ENCODE results near the gene MSRB3. TPM values are rescaled to one million over a fixed set of nuclear protein-coding genes. Genes with fewer than 3 reads are reported as not detected.
"Not testable (repeated sequence)": the region's sequence is repeated elsewhere in the genome, so short reads cannot be mapped to it uniquely, and the experiment has no call there.

MSRB3 gene
- total RNA-seq, 1 donor from 2014 or later, result 61.3 TPM

DNA sequence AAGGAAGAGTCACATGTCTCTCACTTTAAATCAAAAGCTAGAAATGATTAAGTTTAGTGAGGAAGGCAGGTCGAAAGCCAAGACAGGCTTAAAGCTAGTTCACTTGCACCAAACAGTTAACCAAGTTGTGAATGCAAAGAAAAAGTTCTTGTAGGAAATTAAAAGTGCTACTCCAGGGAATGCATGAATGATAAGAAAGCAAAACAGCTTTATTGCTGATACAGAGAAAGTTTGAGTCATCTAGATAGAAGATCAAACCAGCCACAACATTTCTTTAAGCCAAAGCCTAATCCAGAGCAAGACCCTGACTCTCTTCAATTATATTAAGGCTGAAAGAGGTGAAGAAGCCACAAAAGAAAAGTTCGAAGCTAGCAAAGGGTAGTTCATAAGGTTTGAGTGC, 193.6 kb downstream of the MSRB3 start:
- Histone ChIP-seq H3K36me3 (no peaks in the 10 kb centered on the region), H3K4me1 (no peaks in the 10 kb centered on the region), H3K27ac (no peak overlapping the region), H3K9me3 (no peaks in the 10 kb centered on the region), H3K4me3 (no peak overlapping the region), H3K27me3 (no peaks in the 10 kb centered on the region)
- intact Hi-C loops (cut with DNase I), result no loop called here
- DNase-seq (no peak), ATAC-seq (no peak)
- TF ChIP-seq CTCF (IDR thresholded peaks at IDR 0.05), result no peak

GRCh38 chr12:65474831-65475230, 196.3 kb downstream of the MSRB3 start:
- intact Hi-C loops (cut with DNase I), result no loop called here
- Histone ChIP-seq H3K27me3 (no peaks in the 10 kb centered on the region), H3K4me1 (no peaks in the 10 kb centered on the region), H3K9me3 (no peaks in the 10 kb centered on the region), H3K27ac (no peak overlapping the region), H3K4me3 (no peak overlapping the region), H3K36me3 (no peaks in the 10 kb centered on the region)
- no peak for TF ChIP-seq CTCF (IDR thresholded peaks at IDR 0.05)
- ATAC-seq, result no peak
- DNase-seq, result no peak

DNA sequence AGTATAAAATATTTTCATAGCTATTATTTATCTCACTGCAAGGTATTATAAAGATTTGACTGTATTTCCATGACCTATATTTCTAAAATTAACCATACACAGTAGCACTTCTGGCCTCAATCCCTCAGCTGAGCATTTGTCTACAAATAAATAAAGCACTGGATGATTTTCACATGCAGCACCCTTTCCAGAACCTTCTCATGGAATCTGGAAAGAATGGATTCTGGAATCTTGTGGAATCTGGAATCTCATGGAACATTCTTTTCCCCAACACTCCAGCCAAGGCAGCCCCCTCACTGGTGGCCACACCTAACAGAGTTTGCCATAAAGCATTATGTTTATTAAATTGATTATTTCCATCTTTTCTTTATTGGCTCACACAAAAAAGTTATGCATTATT, 199.2 kb downstream of the MSRB3 start:
- no peaks in the 10 kb centered on the region for H3K9me3 ChIP-seq
- ATAC-seq (no peak), DNase-seq (no peak)
- H3K4me1 ChIP-seq, result no peaks in the 10 kb centered on the region
- H3K27me3 ChIP-seq, result no peaks in the 10 kb centered on the region
- H3K4me3 ChIP-seq, result no peak overlapping the region
- intact Hi-C loops (cut with DNase I), result no loop called here
- H3K36me3 ChIP-seq, result no peaks in the 10 kb centered on the region
- H3K27ac ChIP-seq, result no peak overlapping the region
- no peak for TF ChIP-seq CTCF (IDR thresholded peaks at IDR 0.05)

GRCh38 chr12:65483891-65484516, 205.5 kb downstream of the MSRB3 start:
- DNase-seq; H3K27me3 ChIP-seq; H3K9me3 ChIP-seq; H3K4me1 ChIP-seq; H3K36me3 ChIP-seq; H3K27ac ChIP-seq; H3K4me3 ChIP-seq; ATAC-seq; intact Hi-C loops (cut with DNase I): not testable (repeated sequence)

GRCh38 chr12:65488197-65488596, 209.7 kb downstream of the MSRB3 start:
- DNase-seq (no peak), ATAC-seq (no peak)
- H3K27ac ChIP-seq, result no peak overlapping the region
- intact Hi-C loops (cut with DNase I), result no loop called here
- no peaks in the 10 kb centered on the region for H3K9me3 ChIP-seq
- no peak for TF ChIP-seq CTCF (IDR thresholded peaks at IDR 0.05)
- H3K36me3 ChIP-seq, result no peaks in the 10 kb centered on the region
- H3K4me1 ChIP-seq, result no peaks in the 10 kb centered on the region
- no peaks in the 10 kb centered on the region for H3K27me3 ChIP-seq
- H3K4me3 ChIP-seq, result no peak overlapping the region

DNA sequence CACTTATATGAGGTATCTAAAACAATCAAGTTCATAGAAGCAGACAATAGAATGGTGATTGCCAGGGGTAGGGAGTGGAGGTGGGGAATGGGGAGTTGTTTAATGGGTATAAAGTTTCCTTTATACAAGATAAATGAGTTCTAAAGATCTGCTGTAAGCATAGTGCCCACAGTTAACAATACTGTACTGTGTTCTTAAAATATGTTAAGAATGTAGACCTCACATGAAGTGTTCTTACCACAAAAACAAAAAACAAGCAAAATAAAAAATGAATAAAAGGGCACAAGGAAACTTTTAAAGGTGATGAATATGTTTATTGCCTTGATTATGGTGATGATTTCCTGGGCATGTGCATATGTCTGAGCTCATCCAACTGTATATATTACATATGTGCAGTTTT, 211.8 kb downstream of the MSRB3 start:
- TF ChIP-seq CTCF (IDR thresholded peaks at IDR 0.05), result no peak
- H3K27me3 ChIP-seq, result no peaks in the 10 kb centered on the region
- no peak for DNase-seq
- H3K9me3 ChIP-seq, result no peaks in the 10 kb centered on the region
- H3K27ac ChIP-seq, result no peak overlapping the region
- H3K4me3 ChIP-seq, result no peak overlapping the region
- intact Hi-C loops (cut with DNase I), result no loop called here
- no peaks in the 10 kb centered on the region for H3K36me3 ChIP-seq
- no peaks in the 10 kb centered on the region for H3K4me1 ChIP-seq
- ATAC-seq, result no peak

All from upper lobe of right lung (tissue), 1 donor.